HepG2 (cell line): ENCODE measurements around the gene LRRC25. TPM values are rescaled to one million over a fixed set of nuclear protein-coding genes. Genes with fewer than 3 reads are reported as not detected.
A peak's percentile ranks its signal among the peaks of the same experiment; 100 is the strongest.

ENCODE experiments used
- BCL6 ChIP-seq: IDR thresholded peaks from 2 replicates; pipeline ENCODE4 v1.6.1; 2016; ENCODE audit warnings: missing genetic modification reagents, missing compliant biosample characterization
- CEBPB ChIP-seq: IDR thresholded peaks from 2 replicates; pipeline ENCODE4 v1.6.1; 2011; ENCODE audit warnings: low read depth, low read length, improper control_type of control experiment, borderline replicate concordance
- CREM ChIP-seq, 2 experiments: sonication (generic) in 1 of 2; formaldehyde crosslinking in 1 of 2; IDR thresholded peaks; 2 replicates each; pipeline versions ENCODE4 v1.4.0 to v1.6.1; 2016 to 2020; ENCODE audit warnings: antibody characterized with exemption in 1 of 2, mild to moderate bottlenecking in 1 of 2, missing genetic modification reagents in 1 of 2
- HNRNPUL1 ChIP-seq: fragments of 200-400 bp; formaldehyde crosslinking; IDR thresholded peaks from 2 replicates; pipeline ENCODE4 v1.6.1; 2017; ENCODE audit warnings: low read depth, mild to moderate bottlenecking, low read length, moderate library complexity
- NRL ChIP-seq: sonication (generic); formaldehyde crosslinking; IDR thresholded peaks from 2 replicates; pipeline ENCODE4 v1.5.0; 2020; ENCODE audit warnings: missing genetic modification reagents, mild to moderate bottlenecking, moderate library complexity, borderline replicate concordance
- POLR2A ChIP-seq, 2 experiments: IDR thresholded peaks; 2 replicates each; pipeline ENCODE4 v1.6.1; 2011; ENCODE audit warnings: low read depth in 2 of 2, low read length in 2 of 2, mild to moderate bottlenecking in 1 of 2, moderate library complexity in 1 of 2; ENCODE audit not compliant: insufficient read depth in 1 of 2
- PRPF4 ChIP-seq: fragments of 200-400 bp; formaldehyde crosslinking; IDR thresholded peaks from 2 replicates; pipeline ENCODE4 v1.6.1; 2016; ENCODE audit warnings: low read length, low read depth; ENCODE audit not compliant: poor library complexity, severe bottlenecking
- RFX3 ChIP-seq: IDR thresholded peaks from 2 replicates; pipeline ENCODE4 v1.6.1; 2016; ENCODE audit warnings: missing biosample characterization, missing genetic modification reagents
- RFXAP ChIP-seq: sonication (generic); formaldehyde crosslinking; IDR thresholded peaks from 2 replicates; pipeline ENCODE4 v1.4.0; 2020; ENCODE audit warnings: missing genetic modification reagents, borderline replicate concordance
- TMF1 ChIP-seq: sonication (generic); formaldehyde crosslinking; IDR thresholded peaks from 2 replicates; pipeline ENCODE4 v1.8.1; 2022; ENCODE audit warnings: low read depth, missing genetic modification reagents
- ZNF12 ChIP-seq: sonication (generic); formaldehyde crosslinking; IDR thresholded peaks from 2 replicates; pipeline ENCODE4 v1.5.0; 2020; ENCODE audit warnings: missing genetic modification reagents
- ZNF296 ChIP-seq: sonication (generic); formaldehyde crosslinking; conservative IDR thresholded peaks from 2 replicates; pipeline ENCODE4 v1.5.0; 2020; ENCODE audit warnings: mild to moderate bottlenecking, missing genetic modification reagents
- ZSCAN21 ChIP-seq: sonication (generic); formaldehyde crosslinking; IDR thresholded peaks from 2 replicates; pipeline ENCODE4 v1.8.0; 2022; ENCODE audit warnings: mild to moderate bottlenecking, missing genetic modification reagents, moderate library complexity, borderline replicate concordance
- polyA plus RNA-seq, 8 experiments: library from polyadenylated mRNA; depleted of rRNA in 3 of 8; stranded (reverse) in 7 of 8; unstranded in 1 of 8; fragments of >200 nt; fragmentation: Illumina TruSeq in 4 of 8; extraction: Trizol in 4 of 8; gene quantifications; 2 replicates each; pipeline versions ENCODE4 v1.2.1 to v1.2.3, GENCODE V29; 2011 to 2016; ENCODE audit warnings: low read depth in 4 of 8, missing spikeins in 1 of 8, mixed read lengths in 1 of 8; ENCODE audit not compliant: insufficient read depth in 1 of 8
- total RNA-seq, 5 experiments: library from RNA; depleted of rRNA; stranded (reverse); fragments of >200 nt; fragmentation: Illumina TruSeq; extraction: Trizol; gene quantifications; 2 replicates each; pipeline ENCODE4 v1.2.3, GENCODE V29; 2016; ENCODE audit warnings: low read depth in 1 of 5
- TF ChIP-seq, protein P1 (sequence below): sonication (generic); formaldehyde crosslinking; IDR thresholded peaks from 2 replicates; pipeline ENCODE4 v1.8.0; 2022; ENCODE audit warnings: mild to moderate bottlenecking, missing genetic modification reagents
- TF ChIP-seq, protein P2 (sequence below): sonication (generic); formaldehyde crosslinking; IDR thresholded peaks from 2 replicates; pipeline ENCODE4 v1.8.0; 2022; ENCODE audit warnings: missing genetic modification reagents, mild to moderate bottlenecking, moderate library complexity, borderline replicate concordance
- TF ChIP-seq, protein P3 (sequence below): IDR thresholded peaks from 2 replicates; pipeline ENCODE4 v1.6.1; 2012; ENCODE audit warnings: low read length, improper control_type of control experiment
- TF ChIP-seq, protein P4 (sequence below): sonication (generic); IDR thresholded peaks from 2 replicates; pipeline ENCODE4 v1.6.1; 2016; ENCODE audit warnings: low read depth, borderline replicate concordance
- TF ChIP-seq, protein P5 (sequence below): sonication (generic); formaldehyde crosslinking; IDR thresholded peaks from 2 replicates; pipeline ENCODE4 v1.5.0; 2020; ENCODE audit warnings: missing genetic modification reagents

Gene LRRC25
- total and polyA plus RNA-seq, 2 of the 13 experiments (the other 11 are each of a cell fraction or from before 2014, with no cell fraction given): 0.13 to 0.53 TPM

DNA sequence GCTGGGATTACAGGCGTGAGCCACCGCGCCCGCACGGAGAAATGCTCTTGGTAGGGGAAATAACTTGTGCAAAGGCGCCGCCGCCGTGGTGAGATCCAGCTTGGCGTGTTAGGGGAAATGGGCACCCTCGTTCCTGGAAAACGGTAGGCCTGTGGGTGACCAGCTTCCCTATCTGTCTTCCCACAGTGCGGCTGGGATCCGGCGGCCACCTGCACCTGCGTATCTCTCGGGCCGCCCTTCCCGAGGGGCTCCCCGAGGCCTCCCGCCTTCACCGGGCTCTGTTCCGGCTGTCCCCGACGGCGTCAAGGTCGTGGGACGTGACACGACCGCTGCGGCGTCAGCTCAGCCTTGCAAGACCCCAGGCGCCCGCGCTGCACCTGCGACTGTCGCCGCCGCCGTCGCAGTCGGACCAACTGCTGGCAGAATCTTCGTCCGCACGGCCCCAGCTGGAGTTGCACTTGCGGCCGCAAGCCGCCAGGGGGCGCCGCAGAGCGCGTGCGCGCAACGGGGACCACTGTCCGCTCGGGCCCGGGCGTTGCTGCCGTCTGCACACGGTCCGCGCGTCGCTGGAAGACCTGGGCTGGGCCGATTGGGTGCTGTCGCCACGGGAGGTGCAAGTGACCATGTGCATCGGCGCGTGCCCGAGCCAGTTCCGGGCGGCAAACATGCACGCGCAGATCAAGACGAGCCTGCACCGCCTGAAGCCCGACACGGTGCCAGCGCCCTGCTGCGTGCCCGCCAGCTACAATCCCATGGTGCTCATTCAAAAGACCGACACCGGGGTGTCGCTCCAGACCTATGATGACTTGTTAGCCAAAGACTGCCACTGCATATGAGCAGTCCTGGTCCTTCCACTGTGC, 9.1 kb downstream of the LRRC25 start (continued):
- TF ChIP-seq, protein P1, sequence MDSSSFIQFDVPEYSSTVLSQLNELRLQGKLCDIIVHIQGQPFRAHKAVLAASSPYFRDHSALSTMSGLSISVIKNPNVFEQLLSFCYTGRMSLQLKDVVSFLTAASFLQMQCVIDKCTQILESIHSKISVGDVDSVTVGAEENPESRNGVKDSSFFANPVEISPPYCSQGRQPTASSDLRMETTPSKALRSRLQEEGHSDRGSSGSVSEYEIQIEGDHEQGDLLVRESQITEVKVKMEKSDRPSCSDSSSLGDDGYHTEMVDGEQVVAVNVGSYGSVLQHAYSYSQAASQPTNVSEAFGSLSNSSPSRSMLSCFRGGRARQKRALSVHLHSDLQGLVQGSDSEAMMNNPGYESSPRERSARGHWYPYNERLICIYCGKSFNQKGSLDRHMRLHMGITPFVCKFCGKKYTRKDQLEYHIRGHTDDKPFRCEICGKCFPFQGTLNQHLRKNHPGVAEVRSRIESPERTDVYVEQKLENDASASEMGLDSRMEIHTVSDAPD (CRISPR knock-in tag): peak; percentile 83; the same call in 1 of the 2 replicates
- TF ChIP-seq POLR2A (IDR thresholded peaks at IDR 0.05; ENCODE audit: insufficient read depth in 1 of 2, low read depth in 2 of 2, low read length in 2 of 2) (peak; percentile 36 to 53), HNRNPUL1 (peak; percentile 76; the same call in 1 of the 2 replicates), RFX3 (CRISPR knock-in tag) (no peak), BCL6 (CRISPR knock-in tag) (peak; percentile 52; the same call in 1 of the 2 replicates), CEBPB (no peak), CREM (IDR thresholded peaks at IDR 0.05) (no peak), CREM (CRISPR knock-in tag; IDR thresholded peaks at IDR 0.05) (no peak; the same call in 1 of the 2 replicates), RFXAP (CRISPR knock-in tag) (peak; percentile 87; the same call in 1 of the 2 replicates), TMF1 (CRISPR knock-in tag) (peak; percentile 86; the same call in 1 of the 2 replicates), PRPF4 (peak; percentile 46), NRL (CRISPR knock-in tag) (peak; percentile 86), ZSCAN21 (CRISPR knock-in tag) (peak; percentile 93), ZNF12 (CRISPR knock-in tag) (peak; percentile 70; the same call in 1 of the 2 replicates), ZNF296 (CRISPR knock-in tag) (0 out of 2 replicates have a peak, but pooled peaks have one; percentile 61)
- TF ChIP-seq, protein P2, sequence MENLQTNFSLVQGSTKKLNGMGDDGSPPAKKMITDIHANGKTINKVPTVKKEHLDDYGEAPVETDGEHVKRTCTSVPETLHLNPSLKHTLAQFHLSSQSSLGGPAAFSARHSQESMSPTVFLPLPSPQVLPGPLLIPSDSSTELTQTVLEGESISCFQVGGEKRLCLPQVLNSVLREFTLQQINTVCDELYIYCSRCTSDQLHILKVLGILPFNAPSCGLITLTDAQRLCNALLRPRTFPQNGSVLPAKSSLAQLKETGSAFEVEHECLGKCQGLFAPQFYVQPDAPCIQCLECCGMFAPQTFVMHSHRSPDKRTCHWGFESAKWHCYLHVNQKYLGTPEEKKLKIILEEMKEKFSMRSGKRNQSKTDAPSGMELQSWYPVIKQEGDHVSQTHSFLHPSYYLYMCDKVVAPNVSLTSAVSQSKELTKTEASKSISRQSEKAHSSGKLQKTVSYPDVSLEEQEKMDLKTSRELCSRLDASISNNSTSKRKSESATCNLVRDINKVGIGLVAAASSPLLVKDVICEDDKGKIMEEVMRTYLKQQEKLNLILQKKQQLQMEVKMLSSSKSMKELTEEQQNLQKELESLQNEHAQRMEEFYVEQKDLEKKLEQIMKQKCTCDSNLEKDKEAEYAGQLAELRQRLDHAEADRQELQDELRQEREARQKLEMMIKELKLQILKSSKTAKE (CRISPR knock-in tag): peak; percentile 81; the same call in 1 of the 2 replicates
- TF ChIP-seq, protein P3, sequence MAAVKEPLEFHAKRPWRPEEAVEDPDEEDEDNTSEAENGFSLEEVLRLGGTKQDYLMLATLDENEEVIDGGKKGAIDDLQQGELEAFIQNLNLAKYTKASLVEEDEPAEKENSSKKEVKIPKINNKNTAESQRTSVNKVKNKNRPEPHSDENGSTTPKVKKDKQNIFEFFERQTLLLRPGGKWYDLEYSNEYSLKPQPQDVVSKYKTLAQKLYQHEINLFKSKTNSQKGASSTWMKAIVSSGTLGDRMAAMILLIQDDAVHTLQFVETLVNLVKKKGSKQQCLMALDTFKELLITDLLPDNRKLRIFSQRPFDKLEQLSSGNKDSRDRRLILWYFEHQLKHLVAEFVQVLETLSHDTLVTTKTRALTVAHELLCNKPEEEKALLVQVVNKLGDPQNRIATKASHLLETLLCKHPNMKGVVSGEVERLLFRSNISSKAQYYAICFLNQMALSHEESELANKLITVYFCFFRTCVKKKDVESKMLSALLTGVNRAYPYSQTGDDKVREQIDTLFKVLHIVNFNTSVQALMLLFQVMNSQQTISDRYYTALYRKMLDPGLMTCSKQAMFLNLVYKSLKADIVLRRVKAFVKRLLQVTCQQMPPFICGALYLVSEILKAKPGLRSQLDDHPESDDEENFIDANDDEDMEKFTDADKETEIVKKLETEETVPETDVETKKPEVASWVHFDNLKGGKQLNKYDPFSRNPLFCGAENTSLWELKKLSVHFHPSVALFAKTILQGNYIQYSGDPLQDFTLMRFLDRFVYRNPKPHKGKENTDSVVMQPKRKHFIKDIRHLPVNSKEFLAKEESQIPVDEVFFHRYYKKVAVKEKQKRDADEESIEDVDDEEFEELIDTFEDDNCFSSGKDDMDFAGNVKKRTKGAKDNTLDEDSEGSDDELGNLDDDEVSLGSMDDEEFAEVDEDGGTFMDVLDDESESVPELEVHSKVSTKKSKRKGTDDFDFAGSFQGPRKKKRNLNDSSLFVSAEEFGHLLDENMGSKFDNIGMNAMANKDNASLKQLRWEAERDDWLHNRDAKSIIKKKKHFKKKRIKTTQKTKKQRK: no peak
- TF ChIP-seq, protein P4, sequence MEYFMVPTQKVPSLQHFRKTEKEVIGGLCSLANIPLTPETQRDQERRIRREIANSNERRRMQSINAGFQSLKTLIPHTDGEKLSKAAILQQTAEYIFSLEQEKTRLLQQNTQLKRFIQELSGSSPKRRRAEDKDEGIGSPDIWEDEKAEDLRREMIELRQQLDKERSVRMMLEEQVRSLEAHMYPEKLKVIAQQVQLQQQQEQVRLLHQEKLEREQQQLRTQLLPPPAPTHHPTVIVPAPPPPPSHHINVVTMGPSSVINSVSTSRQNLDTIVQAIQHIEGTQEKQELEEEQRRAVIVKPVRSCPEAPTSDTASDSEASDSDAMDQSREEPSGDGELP: peak; percentile 73; the same call in 1 of the 2 replicates
- TF ChIP-seq, protein P5, sequence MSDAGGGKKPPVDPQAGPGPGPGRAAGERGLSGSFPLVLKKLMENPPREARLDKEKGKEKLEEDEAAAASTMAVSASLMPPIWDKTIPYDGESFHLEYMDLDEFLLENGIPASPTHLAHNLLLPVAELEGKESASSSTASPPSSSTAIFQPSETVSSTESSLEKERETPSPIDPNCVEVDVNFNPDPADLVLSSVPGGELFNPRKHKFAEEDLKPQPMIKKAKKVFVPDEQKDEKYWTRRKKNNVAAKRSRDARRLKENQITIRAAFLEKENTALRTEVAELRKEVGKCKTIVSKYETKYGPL: peak; percentile 59; the same call in 1 of the 2 replicates
